GM12878 (cell line): ENCODE measurements around the gene C9orf72. TPM values are rescaled to one million over a fixed set of nuclear protein-coding genes. Genes with fewer than 3 reads are reported as not detected.

ENCODE experiments used
- ATAC-seq: fragments of 200-7000 bp; cut with Tn5 transposase; 3 replicates; pipeline ENCODE4 v1.9.1; 2020; ENCODE audit warnings: mild to moderate bottlenecking, moderate library complexity
- BruUV-seq: library from RNA; stranded (reverse); fragments of 400-500 nt; replicated peaks from 2 replicates; lab custom pipeline; 2021; lab: Mats Ljungman, UMichigan
- CTCF ChIA-PET: fragments of 300-600 bp; sonication (Branson Sonifier 250); formaldehyde crosslinking; extraction: SDS; loops from one replicate; lab custom pipeline; 2021; ENCODE audit warnings: inconsistent platforms; lab: Yijun Ruan, JAX
- POLR2A ChIA-PET: fragments of 350-600 bp; formaldehyde crosslinking; extraction: SDS; loops from one replicate; lab custom pipeline; 2021; ENCODE audit warnings: inconsistent platforms; lab: Charles Lee
- RAD21 ChIA-PET: fragments of 300-600 bp; sonication (Branson Sonifier 250); formaldehyde crosslinking; loops from one replicate; lab custom pipeline; 2023; ENCODE audit warnings: antibody characterized with exemption; ENCODE audit not compliant: unreplicated experiment; lab: Charles Lee
- SMC1A ChIA-PET: fragments of 300-600 bp; sonication (Branson Sonifier 250); formaldehyde crosslinking; loops from one replicate; lab custom pipeline; 2023; ENCODE audit not compliant: unreplicated experiment, uncharacterized antibody; lab: Charles Lee
- DNase-seq: peaks from one replicate; pipeline ENCODE4 v3.0.0-alpha.2; 2011; ENCODE audit warnings: low read depth, low spot score
- FAIRE-seq: peaks from 3 replicates; lab custom pipeline; 2011; peaks lifted over from hg19 to GRCh38; lab: Jason Lieb, UNC
- H2AFZ ChIP-seq: 2 replicates; pipeline ENCODE4 v1.6.0; 2011; ENCODE audit warnings: low read depth, low read length, control low read depth; ENCODE audit not compliant: control insufficient read depth
- H3K27ac ChIP-seq: 2 replicates; pipeline ENCODE4 v1.5.1; 2011; ENCODE audit warnings: control low read depth; ENCODE audit not compliant: control insufficient read depth, insufficient read depth
- H3K27me3 ChIP-seq, 2 experiments: replicated peaks in 1 of 2; 2 replicates each; pipeline versions ENCODE4 v1.6.0 to v1.6.1; 2011; ENCODE audit warnings: low read length in 1 of 2; ENCODE audit not compliant: control insufficient read depth in 2 of 2, insufficient read depth in 2 of 2
- H3K36me3 ChIP-seq, 2 experiments: 2 replicates each; pipeline ENCODE4 v1.5.1; 2011; ENCODE audit warnings: low read length in 1 of 2; ENCODE audit not compliant: control insufficient read depth in 2 of 2, insufficient read depth in 2 of 2
- H3K4me1 ChIP-seq: 2 replicates; pipeline ENCODE4 v1.6.1; 2011; ENCODE audit warnings: mild to moderate bottlenecking, low read length, moderate library complexity, mixed read lengths; ENCODE audit not compliant: control insufficient read depth, insufficient read depth
- H3K4me2 ChIP-seq: 2 replicates; pipeline ENCODE4 v1.6.0; 2011; ENCODE audit warnings: control low read depth; ENCODE audit not compliant: control insufficient read depth, insufficient read depth
- H3K4me3 ChIP-seq: fragments of 200-600 bp; sonication (generic); 2 replicates; pipeline ENCODE4 v1.5.1; 2016
- H3K79me2 ChIP-seq: 2 replicates; pipeline ENCODE4 v1.6.0; 2011; ENCODE audit warnings: low read length; ENCODE audit not compliant: control insufficient read depth, insufficient read depth
- H3K9ac ChIP-seq: 2 replicates; pipeline ENCODE4 v1.8.0; 2011; ENCODE audit warnings: low read length, control low read depth, mixed read lengths; ENCODE audit not compliant: control insufficient read depth, insufficient read depth
- H3K9me3 ChIP-seq: replicated peaks from 3 replicates; pipeline ENCODE4 v1.5.1; 2011; ENCODE audit warnings: mild to moderate bottlenecking, low read length; ENCODE audit not compliant: control insufficient read depth, insufficient read depth
- H4K20me1 ChIP-seq: 2 replicates; pipeline ENCODE4 v1.6.0; 2011; ENCODE audit not compliant: control insufficient read depth, insufficient read depth
- EZH2 ChIP-seq: IDR thresholded peaks from 2 replicates; pipeline ENCODE4 v1.6.1; 2012; ENCODE audit warnings: low read depth, mild to moderate bottlenecking, control low read depth, inconsistent platforms, low read length, borderline replicate concordance; ENCODE audit not compliant: control insufficient read depth
- MEF2B ChIP-seq: fragments of 450-650 bp; IDR thresholded peaks from 2 replicates; pipeline ENCODE4 v1.6.1; 2018; ENCODE audit warnings: mild to moderate bottlenecking, moderate library complexity; ENCODE audit not compliant: partially characterized antibody, poor library complexity, severe bottlenecking
- NFYB ChIP-seq: IDR thresholded peaks from 2 replicates; pipeline ENCODE4 v1.6.1; 2011; ENCODE audit warnings: low read depth, mild to moderate bottlenecking, low read length, improper control_type of control experiment, moderate library complexity; ENCODE audit not compliant: insufficient read depth
- NR2F1 ChIP-seq: fragments of 450-650 bp; conservative IDR thresholded peaks from 2 replicates; pipeline ENCODE4 v1.6.1; 2017; ENCODE audit warnings: mild to moderate bottlenecking
- RFX5 ChIP-seq: IDR thresholded peaks from 2 replicates; pipeline ENCODE4 v1.6.1; 2011; ENCODE audit warnings: low read depth, low read length, improper control_type of control experiment
- SIX5 ChIP-seq: IDR thresholded peaks from 2 replicates; pipeline ENCODE4 v1.6.1; 2011; ENCODE audit warnings: mild to moderate bottlenecking, low read depth, low read length, moderate library complexity; ENCODE audit not compliant: severe bottlenecking
- ZSCAN29 ChIP-seq: fragments of 450-650 bp; IDR thresholded peaks from 2 replicates; pipeline ENCODE4 v1.6.1; 2017; ENCODE audit warnings: mild to moderate bottlenecking, moderate library complexity
- WGBS: methylation state at CpG from one replicate; pipeline ENCODE4 v1.1.6; 2016; ENCODE audit warnings: low lambda C conversion rate; ENCODE audit not compliant: insufficient replicate concordance, insufficient coverage; ENCODE audit errors: missing lambda C conversion rate; 5-methylcytosine and 5-hydroxymethylcytosine counted together
- in situ Hi-C: fragments of 300-500 bp; cut with MboI; formaldehyde crosslinking; loops from 9 replicates; pipeline ENCODE4 v1.14.3; 2018; ENCODE audit warnings: mixed read lengths
- intact Hi-C: fragments of 100-400 bp; cut with micrococcal nuclease; formaldehyde crosslinking; loops from one replicate; pipeline ENCODE4 v1.14.2; 2022; ENCODE audit not compliant: unreplicated experiment
- polyA plus RNA-seq, 11 experiments: library from polyadenylated mRNA; depleted of rRNA in 4 of 11; unstranded in 6 of 11; stranded (reverse) in 5 of 11; fragments of >200 nt; fragmentation: Nextera tagmentation in 4 of 11; fragmentation: Illumina TruSeq in 1 of 11; extraction: Ambion mirVana in 4 of 11; extraction: Trizol in 1 of 11; gene quantifications; 1 replicate in 1 of 11; 2 replicates in 10 of 11; pipeline versions ENCODE4 v1.2.1 to v1.2.3, GENCODE V29; 2011 to 2016; ENCODE audit warnings: inconsistent platforms in 2 of 11, missing spikeins in 2 of 11, low read depth in 1 of 11
- total RNA-seq, 4 experiments: library from RNA; depleted of rRNA in 3 of 4; stranded (reverse); fragments of >200 nt in 3 of 4; fragmentation: Illumina TruSeq in 1 of 4; extraction: Trizol in 1 of 4; gene quantifications; 2 replicates each; pipeline versions ENCODE4 v1.2.1 to v1.2.3, GENCODE V29; 2013 to 2021
- TF ChIP-seq, protein P1 (sequence below): IDR thresholded peaks from 2 replicates; pipeline ENCODE4 v1.6.1; 2011; ENCODE audit warnings: mild to moderate bottlenecking, low read depth, low read length, moderate library complexity; ENCODE audit not compliant: insufficient replicate concordance
- TF ChIP-seq, protein P2 (sequence below): fragments of 450-650 bp; IDR thresholded peaks from 2 replicates; pipeline ENCODE4 v1.6.1; 2017; ENCODE audit warnings: mild to moderate bottlenecking
- TF ChIP-seq, protein P3 (sequence below): IDR thresholded peaks from 2 replicates; pipeline ENCODE4 v1.6.1; 2012; ENCODE audit warnings: low read depth, low read length, improper control_type of control experiment

The C9orf72 gene
- total and polyA plus RNA-seq, 10 of the 15 experiments (the other 5 are each of a cell fraction or from before 2014, with no cell fraction given), result 4.8 to 9.0 (median 6.4) TPM

DNA sequence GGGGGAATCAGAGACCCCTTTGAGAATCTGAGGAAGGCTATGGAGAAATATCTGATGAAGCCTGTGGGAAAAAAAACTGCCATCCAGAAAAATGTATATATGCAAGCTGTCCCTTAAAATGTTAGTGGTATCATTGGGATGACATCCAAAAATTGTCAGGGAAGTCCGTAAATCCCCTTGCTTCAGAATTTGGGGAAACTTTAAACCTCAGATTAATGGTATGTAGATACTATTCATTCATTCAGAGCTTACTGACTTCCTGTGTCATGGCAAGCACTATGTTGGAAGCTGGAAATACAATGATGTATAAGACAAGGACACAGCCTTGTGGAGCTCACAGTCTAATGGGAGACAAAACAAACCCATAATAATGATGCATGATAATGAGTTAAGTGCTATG, 32.8 kb downstream of the C9orf72 start:
- TF ChIP-seq NR2F1 (no peak), NFYB (no peak), EZH2 (no peak), RFX5 (no peak), ZSCAN29 (no peak), MEF2B (no peak), SIX5 (no peak)
- TF ChIP-seq, protein P1, sequence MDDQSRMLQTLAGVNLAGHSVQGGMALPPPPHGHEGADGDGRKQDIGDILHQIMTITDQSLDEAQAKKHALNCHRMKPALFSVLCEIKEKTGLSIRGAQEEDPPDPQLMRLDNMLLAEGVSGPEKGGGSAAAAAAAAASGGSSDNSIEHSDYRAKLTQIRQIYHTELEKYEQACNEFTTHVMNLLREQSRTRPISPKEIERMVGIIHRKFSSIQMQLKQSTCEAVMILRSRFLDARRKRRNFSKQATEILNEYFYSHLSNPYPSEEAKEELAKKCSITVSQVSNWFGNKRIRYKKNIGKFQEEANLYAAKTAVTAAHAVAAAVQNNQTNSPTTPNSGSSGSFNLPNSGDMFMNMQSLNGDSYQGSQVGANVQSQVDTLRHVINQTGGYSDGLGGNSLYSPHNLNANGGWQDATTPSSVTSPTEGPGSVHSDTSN, result no peak
- TF ChIP-seq, protein P2, sequence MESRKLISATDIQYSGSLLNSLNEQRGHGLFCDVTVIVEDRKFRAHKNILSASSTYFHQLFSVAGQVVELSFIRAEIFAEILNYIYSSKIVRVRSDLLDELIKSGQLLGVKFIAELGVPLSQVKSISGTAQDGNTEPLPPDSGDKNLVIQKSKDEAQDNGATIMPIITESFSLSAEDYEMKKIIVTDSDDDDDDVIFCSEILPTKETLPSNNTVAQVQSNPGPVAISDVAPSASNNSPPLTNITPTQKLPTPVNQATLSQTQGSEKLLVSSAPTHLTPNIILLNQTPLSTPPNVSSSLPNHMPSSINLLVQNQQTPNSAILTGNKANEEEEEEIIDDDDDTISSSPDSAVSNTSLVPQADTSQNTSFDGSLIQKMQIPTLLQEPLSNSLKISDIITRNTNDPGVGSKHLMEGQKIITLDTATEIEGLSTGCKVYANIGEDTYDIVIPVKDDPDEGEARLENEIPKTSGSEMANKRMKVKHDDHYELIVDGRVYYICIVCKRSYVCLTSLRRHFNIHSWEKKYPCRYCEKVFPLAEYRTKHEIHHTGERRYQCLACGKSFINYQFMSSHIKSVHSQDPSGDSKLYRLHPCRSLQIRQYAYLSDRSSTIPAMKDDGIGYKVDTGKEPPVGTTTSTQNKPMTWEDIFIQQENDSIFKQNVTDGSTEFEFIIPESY, result no peak
- TF ChIP-seq, protein P3, sequence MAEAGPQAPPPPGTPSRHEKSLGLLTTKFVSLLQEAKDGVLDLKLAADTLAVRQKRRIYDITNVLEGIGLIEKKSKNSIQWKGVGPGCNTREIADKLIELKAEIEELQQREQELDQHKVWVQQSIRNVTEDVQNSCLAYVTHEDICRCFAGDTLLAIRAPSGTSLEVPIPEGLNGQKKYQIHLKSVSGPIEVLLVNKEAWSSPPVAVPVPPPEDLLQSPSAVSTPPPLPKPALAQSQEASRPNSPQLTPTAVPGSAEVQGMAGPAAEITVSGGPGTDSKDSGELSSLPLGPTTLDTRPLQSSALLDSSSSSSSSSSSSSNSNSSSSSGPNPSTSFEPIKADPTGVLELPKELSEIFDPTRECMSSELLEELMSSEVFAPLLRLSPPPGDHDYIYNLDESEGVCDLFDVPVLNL, result no peak
- TF ChIP-seq, all 136 proteins: peak for 0
- Histone ChIP-seq H3K9me3 (no peaks in the 10 kb centered on the region), H3K4me1 (peaks cover 10% of the 10 kb centered on the region), H2AFZ (no peak overlapping the region), H3K36me3 (no peaks in the 10 kb centered on the region; a peak in 1 of 4 replicates), H3K79me2 (no peaks in the 10 kb centered on the region), H3K4me3 (no peak overlapping the region), H4K20me1 (no peaks in the 10 kb centered on the region), H3K27me3 (no peaks in the 10 kb centered on the region), H3K27ac (no peak overlapping the region), H3K9ac (no peak overlapping the region), H3K4me2 (no peak overlapping the region)
- FAIRE-seq (no peak), DNase-seq (no peak), ATAC-seq (no peak)
- RAD21 ChIA-PET, result interaction anchor here (1.0 to 6.3 kb wide), 5 partner anchors 9 to 208 kb away, joined by 3 to 62 read pairs (median 7); partner anchors contain the start of gene MOB3B
- SMC1A ChIA-PET, result interaction anchor here (0.6 to 6.3 kb wide), 8 partner anchors 8 to 375 kb away, joined by 3 to 88 read pairs (median 3); no protein-coding TSS in a partner anchor
- POLR2A ChIA-PET, result interaction anchor here (0.8 to 3.6 kb wide), 2 partner anchors 11 to 12 kb away, joined by 3 to 21 read pairs; partner anchors contain the start of gene MOB3B
- BruUV-seq, result no TSS peak
- CTCF ChIA-PET, result interaction anchor here (0.7 to 6.2 kb wide), 6 partner anchors 8 to 209 kb away, joined by 3 to 65 read pairs (median 3); partner anchors contain the start of gene MOB3B
- intact Hi-C loops (no loop called here), in situ Hi-C loops (no loop called here)
- WGBS, result 100% methylated on average over 1 of the region's 1 CpG
